Right ventricle myocardium superior (tissue), 1 donor: ENCODE data around the gene ARHGEF5. TPM values are rescaled to one million over a fixed set of nuclear protein-coding genes. Genes with fewer than 3 reads are reported as not detected.
"Not testable (repeated sequence)": the region's sequence is repeated elsewhere in the genome, so short reads cannot be mapped to it uniquely, and the experiment has no call there.

ENCODE experiments used
- ATAC-seq: fragments of 200-7000 bp; cut with Tn5 transposase; one replicate; pipeline ENCODE4 v1.9.1; 2020; ENCODE audit warnings: mild to moderate bottlenecking; ENCODE audit not compliant: poor library complexity
- DNase-seq: peaks from one replicate; pipeline ENCODE4 v3.0.0-alpha.2; 2020
- intact Hi-C: fragments of 100-400 bp; cut with DNase I; formaldehyde crosslinking; loops from one replicate; pipeline ENCODE4 v1.11.2; 2022
- total RNA-seq: library from RNA; stranded (reverse); fragmentation: NEBNext Ultra II Directional; extraction: Animal tissue kit (Norgen Biotek cat#: 25700); gene quantifications from one replicate; pipeline ENCODE4 v1.2.1, GENCODE V29; 2021
- donor health status: DM: no; HTN: yes; CAD: no; lungs with severe emphysema.

Gene ARHGEF5
- total RNA-seq, 1 donor from 2014 or later = 1.6 TPM

GRCh38 chr7:144369221-144369620 lies 14.0 kb downstream of the ARHGEF5 start:
- DNase-seq, intact Hi-C loops: not testable (repeated sequence)

GRCh38 chr7:144378651-144379050 lies 23.4 kb downstream of the ARHGEF5 start:
- intact Hi-C loops = no loop called here
- ATAC-seq (no peak), DNase-seq (no peak)

More at GRCh38 chr7:144369221-144369620, 14.0 kb downstream of the ARHGEF5 start:
- not testable (repeated sequence) for ATAC-seq

GRCh38 chr7:144379776-144380384 lies 24.7 kb downstream of the ARHGEF5 start:
- DNase-seq (no peak), ATAC-seq (no peak)
- intact Hi-C loops = no loop called here

DNA sequence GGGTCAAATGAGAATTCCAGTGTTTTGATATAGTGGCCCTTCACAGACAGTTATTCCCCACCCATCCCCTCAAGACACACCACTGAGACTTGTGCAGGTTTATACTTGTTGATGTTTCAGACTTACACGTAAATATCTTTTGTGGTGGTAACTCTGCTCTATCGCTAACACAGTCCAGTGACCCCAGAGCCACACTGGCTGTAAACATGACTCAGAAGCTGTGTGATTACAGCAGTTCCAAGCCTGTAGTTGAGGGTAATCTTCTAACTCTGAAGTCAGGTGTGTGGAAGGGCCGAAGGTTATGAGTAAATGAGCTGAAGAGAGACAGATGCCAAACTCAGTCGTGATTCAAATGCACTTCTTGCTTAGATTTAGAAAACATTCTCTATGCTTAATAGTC lies 28.9 kb downstream of the ARHGEF5 start:
- intact Hi-C loops = no loop called here
- no peak for DNase-seq
- ATAC-seq = no peak

DNA sequence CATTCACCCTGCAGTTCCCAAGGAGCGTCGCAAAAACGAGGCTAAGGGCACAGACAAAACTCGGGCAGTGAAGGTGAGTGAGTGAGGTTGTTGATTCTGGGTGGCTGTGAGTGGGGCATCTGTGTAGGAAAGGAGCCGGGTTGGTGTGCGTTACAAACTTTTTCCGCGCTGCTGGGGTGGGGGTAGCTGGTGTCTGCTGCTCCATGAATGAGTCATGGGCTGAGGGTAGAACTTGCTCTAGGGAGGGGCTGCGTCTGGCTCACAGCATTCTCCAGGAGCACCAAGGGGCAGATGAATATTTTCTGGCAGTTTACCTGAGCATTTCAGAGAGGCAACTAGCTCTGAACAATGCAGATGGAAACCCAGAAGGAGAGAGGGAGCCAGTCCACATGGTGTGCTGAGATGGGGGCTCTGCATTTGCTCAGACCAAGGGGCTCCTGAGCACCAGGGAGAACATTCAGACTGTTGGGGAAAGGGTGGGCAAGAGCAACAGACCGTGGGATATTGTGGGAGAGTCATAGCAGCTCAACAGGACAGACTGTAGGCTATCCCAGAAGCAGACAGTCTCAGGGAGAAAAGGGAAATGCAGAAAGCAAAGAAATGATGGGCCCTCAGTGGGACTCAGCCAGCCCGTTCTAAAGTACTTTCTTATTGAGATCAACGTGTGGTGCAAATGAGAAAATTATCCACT lies 29.5 kb downstream of the ARHGEF5 start:
- DNase-seq (no peak), ATAC-seq (no peak)
- intact Hi-C loops = no loop called here

- intact Hi-C loops = no loop called here
- ATAC-seq (no peak), DNase-seq (no peak)
Observed at GRCh38 chr7:144386741-144387140, 31.5 kb downstream of the ARHGEF5 start.

DNA sequence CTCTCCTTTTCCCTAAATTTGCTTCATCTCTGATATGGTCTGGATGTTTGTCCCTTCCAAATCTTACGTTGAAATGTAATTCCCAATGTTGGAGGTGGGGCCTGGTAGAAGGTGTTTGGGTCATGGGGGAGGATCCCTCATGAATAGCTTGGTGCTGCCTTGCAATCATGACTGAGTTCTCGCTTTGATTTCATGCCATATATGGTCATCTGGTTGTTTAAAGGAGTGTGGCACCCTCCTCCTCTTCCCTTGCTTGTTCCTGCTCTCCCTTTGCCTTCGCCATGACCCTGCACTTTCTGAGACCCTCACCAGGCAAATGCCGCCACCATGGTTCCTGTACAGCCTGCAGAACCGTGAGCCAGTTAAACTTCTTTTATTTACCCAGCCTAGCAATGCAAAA lies 33.7 kb downstream of the ARHGEF5 start:
- intact Hi-C loops = no loop called here
- ATAC-seq = no peak
- no peak for DNase-seq

GRCh38 chr7:144390481-144390880 lies 35.3 kb downstream of the ARHGEF5 start:
- DNase-seq (no peak), ATAC-seq (no peak)
- intact Hi-C loops = loop anchor here (5.0 kb wide), 1 partner anchor 213 kb away; no protein-coding TSS in a partner anchor

DNA sequence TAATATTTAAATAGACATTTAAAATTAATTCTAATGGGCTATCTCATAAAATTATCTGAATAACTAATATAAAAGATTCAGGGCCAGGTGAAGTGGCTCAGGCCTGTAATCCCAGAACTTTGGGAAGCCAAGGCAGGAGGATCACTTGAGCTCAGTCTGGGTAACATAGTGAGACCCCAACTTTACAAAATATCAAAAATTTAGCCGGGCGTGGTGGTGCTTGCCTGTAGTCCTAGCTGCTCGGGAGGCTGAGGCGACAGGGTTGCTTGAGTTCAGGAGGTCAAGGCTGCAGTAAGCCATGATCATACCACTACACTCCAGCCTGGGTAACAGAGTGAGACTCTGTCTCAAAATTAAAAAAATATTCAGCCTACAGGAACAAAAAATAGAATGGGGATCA lies 35.8 kb downstream of the ARHGEF5 start:
- intact Hi-C loops = loop anchor here (5.0 kb wide), 1 partner anchor 214 kb away; no protein-coding TSS in a partner anchor
- no peak for ATAC-seq
- no peak for DNase-seq

DNA sequence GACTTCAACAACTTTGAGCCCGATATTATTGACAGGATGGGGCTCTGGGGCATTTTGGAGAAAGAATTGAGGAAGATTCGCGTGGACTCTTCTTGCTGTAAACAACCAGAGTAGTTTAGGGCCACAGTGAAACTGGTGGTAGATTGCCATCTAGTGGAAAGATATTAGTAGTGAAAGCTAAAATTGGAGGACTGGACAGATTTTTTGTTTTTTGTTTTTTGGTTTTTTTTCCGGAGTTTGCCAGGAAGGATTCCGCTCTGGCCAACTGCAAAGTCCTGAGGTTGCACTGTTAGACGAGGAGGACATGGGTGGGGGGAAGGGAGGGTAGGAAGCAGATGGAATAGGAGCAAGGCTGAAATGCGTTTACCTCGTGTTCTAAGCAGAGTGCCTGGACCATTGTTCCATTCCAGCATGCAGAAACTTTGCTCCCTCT lies 36.6 kb downstream of the ARHGEF5 start:
- intact Hi-C loops = loop anchor here (5.0 kb wide), 1 partner anchor 215 kb away; no protein-coding TSS in a partner anchor
- ATAC-seq = peak; percentile 89
- no peak for DNase-seq

- no peak for DNase-seq
- ATAC-seq = no peak
- intact Hi-C loops = no loop called here
Observed at GRCh38 chr7:144397086-144397485, 41.9 kb downstream of the ARHGEF5 start.

- DNase-seq = no peak
- no peak for ATAC-seq
- intact Hi-C loops = no loop called here
Observed at GRCh38 chr7:144398291-144398690, 43.1 kb downstream of the ARHGEF5 start.

DNA sequence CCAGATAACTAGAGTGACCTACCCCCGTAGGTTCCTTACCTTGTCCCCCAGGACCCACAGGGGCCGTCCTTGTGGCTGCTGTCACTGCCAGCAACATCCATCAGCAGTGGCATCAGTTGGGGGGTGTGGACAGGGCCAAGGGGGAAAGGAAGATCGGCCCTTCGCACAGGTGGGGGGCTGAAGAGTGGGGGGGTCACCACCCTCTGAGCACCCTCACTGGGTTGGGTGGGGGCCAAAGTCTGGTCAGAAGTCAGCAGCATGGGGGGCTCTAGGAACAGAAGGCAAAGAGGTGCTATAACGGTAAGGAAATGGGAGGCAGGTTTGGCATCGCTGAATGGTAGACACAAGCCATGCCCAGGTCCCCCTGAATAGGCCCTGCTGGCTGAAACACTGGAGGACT lies 43.7 kb downstream of the ARHGEF5 start:
- intact Hi-C loops = no loop called here
- ATAC-seq = no peak

DNA sequence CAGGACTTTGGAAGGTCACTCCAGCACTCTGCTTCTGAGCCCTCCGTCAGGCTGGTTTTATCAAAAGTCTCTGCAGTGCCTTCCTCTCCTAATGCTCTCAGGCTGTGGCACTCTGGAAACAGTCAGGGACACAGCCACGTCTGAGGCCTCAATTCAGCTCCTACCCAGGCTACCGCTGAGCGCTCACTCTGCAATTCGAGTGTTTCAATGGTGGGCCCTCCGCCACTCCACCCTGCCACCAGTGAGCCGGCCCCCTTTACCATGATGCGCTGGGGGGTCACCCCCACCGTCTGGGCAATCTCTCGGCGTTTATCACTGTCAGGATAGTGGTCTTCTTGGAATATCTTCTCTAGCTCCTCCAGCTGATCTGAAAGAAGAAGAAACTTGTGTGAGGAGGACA lies 44.7 kb downstream of the ARHGEF5 start:
- ATAC-seq = no peak
- intact Hi-C loops = no loop called here
- no peak for DNase-seq

More for the DNA sequence above, 43.7 kb downstream of the ARHGEF5 start:
- DNase-seq = no peak

GRCh38 chr7:144401490-144401889 lies 46.3 kb downstream of the ARHGEF5 start:
- intact Hi-C loops = no loop called here
- DNase-seq (no peak), ATAC-seq (no peak)

DNA sequence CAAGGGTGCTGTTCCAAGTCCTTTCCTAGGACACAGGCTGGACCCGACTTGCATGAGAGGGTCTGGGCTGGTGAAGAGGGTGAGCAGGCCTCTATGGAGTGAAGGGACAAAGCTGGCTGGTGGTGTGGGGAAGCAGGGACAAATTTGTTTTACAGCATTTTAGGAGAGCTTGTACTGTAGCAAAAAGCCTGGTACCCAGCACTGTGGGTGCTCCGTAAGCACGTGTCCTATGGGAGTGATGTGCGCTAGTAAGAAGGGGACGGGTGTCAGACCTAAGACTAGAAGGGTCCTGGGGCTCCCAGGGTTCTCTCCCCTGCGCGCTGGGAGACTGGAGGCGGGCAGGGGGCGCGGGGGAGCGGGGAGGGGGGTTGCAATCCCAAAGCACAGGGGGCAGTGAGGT lies 47.9 kb downstream of the ARHGEF5 start:
- DNase-seq (no peak), ATAC-seq (no peak)
- intact Hi-C loops = no loop called here

- no peak for DNase-seq
- ATAC-seq = no peak
- intact Hi-C loops = no loop called here
Observed at GRCh38 chr7:144403649-144404061, 48.5 kb downstream of the ARHGEF5 start, which contains the start of gene NOBOX. Gene NOBOX (minus strand): TSS chr7:144403693.

DNA sequence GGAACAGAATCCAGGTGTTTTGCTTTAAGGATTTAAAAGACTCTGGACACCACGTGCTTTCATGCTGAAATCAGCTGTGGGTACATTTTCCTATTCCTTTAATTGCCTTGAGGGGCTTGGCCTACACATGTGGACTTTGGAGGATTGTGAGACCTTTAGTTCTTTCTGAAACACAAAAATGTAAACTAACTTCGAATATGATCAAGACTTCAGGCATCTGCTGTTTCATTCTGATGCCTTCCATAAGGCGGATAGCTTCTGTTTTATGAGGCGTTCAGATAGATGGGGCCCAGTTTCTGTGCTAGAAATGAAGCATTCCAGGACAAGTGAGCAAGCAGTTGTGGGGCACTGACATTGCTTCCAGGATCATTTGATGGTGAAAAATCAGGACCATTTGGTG lies 49.7 kb downstream of the ARHGEF5 start:
- DNase-seq (no peak), ATAC-seq (no peak)
- intact Hi-C loops = no loop called here

GRCh38 chr7:144407266-144407931 lies 52.2 kb downstream of the ARHGEF5 start:
- ATAC-seq (no peak), DNase-seq (no peak)
- intact Hi-C loops = no loop called here

DNA sequence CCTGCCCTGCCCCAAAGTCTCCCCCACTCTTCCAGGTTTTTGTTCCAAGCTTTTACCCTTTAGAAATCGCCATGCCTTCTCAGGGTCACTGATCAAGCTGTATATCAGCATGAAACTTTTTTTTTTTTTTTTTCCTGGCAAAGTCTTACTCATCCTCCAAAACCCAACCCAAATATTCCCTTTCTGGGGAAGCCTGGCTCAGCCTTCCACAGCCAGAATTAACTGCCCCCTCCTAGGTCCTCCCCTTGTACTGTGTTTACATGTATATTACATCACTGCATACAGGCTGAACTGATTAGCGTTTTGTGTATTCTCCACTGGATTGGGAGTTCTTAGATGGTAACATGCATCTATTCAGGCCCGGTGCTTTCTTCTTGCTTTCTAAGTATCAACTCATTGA lies 52.9 kb downstream of the ARHGEF5 start:
- intact Hi-C loops = no loop called here
- ATAC-seq = no peak
- no peak for DNase-seq
